ENCODE measurements around the gene BEGAIN. TPM values are rescaled to one million over a fixed set of nuclear protein-coding genes. Genes with fewer than 3 reads are reported as not detected.

Gene BEGAIN
- total RNA-seq, 4 donors from 2014 or later = 0.25 to 2.2 (median 1.6) TPM

- intact Hi-C loops (cut with DNase I; ENCODE audit: low total_unique reads) = no loop called here
- DNase-seq (ENCODE audit: low spot score in 2 of 2) = peak in 1 of 2 donors; percentile 84
- no peak for TF ChIP-seq POLR2A (IDR thresholded peaks at IDR 0.05)
- no peak for TF ChIP-seq CTCF (IDR thresholded peaks at IDR 0.05)
- no peak overlapping the region for H3K4me3 ChIP-seq (ENCODE audit: low read depth, poor library complexity, severe bottlenecking)
- WGBS, 2 donors = 75 to 81% methylated on average over 10 of the region's 10 CpGs
These were observed 5.3 kb upstream of the BEGAIN start for GRCh38 chr14:100592461-100592891.

- intact Hi-C loops (cut with DNase I; ENCODE audit: low total_unique reads) = no loop called here
- no peak for TF ChIP-seq POLR2A (IDR thresholded peaks at IDR 0.05)
- no peak for TF ChIP-seq CTCF (IDR thresholded peaks at IDR 0.05)
- 76 to 85% methylated on average over 16 of the region's 16 CpGs for WGBS, 2 donors
- DNase-seq (ENCODE audit: low spot score in 2 of 2) = peak in 1 of 2 donors; percentile 76
- no peak overlapping the region for H3K4me3 ChIP-seq (ENCODE audit: low read depth, poor library complexity, severe bottlenecking)
These were observed 4.5 kb upstream of the BEGAIN start for GRCh38 chr14:100591453-100592371.

DNA sequence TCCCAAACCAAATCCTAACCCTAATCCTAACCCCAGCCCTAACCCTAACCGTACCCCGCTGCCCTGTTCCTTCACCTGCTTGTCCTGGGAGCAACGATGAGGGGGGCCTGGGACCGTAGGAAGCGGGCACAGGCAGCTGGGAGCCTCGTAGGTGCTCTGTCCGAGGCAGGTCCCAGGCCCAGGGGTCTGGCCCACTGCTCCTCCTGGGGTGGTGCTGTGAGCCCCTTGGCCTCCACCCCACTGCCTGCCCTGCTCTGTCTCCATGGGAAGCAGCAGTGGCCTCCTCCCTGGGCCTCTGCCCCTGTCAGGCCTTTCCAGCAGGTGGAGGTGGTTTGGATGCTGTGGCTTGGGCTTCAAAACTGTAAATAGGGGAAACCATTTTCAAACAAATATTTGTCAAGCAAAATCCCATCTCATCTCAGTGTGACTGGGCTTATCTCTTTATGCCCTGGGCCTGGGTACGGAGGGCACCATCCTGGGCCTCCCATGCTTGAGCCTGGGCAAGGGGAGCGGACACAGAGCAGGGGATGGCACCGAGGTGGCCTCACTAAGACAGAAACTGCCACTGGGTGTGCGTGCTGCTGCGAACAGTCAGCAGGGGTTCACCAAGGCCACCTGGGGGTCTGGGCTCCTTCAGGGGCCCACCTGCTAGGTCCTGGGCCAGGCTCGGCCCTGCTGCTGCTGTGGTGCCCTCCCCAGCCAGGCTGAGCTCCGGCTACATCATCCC, 3.7 kb upstream of the BEGAIN start:
- H3K4me3 ChIP-seq (ENCODE audit: low read depth, poor library complexity, severe bottlenecking) = no peak overlapping the region
- DNase-seq (ENCODE audit: low spot score in 2 of 2) = peak in 1 of 2 donors; percentile 82
- no peak for TF ChIP-seq POLR2A (IDR thresholded peaks at IDR 0.05)
- WGBS, 2 donors = 94 to 95% methylated on average over 12 to 13 of the region's 14 CpGs
- intact Hi-C loops (cut with DNase I; ENCODE audit: low total_unique reads) = no loop called here

GRCh38 chr14:100589760-100590469, 2.7 kb upstream of the BEGAIN start:
- DNase-seq (ENCODE audit: low spot score in 2 of 2) = peak in 1 of 2 donors; percentile 45
- 88 to 93% methylated on average over 8 of the region's 8 CpGs for WGBS, 2 donors
- H3K4me3 ChIP-seq (ENCODE audit: low read depth, poor library complexity, severe bottlenecking) = no peak overlapping the region
- intact Hi-C loops (cut with DNase I; ENCODE audit: low total_unique reads) = no loop called here
- TF ChIP-seq CTCF (IDR thresholded peaks at IDR 0.05) (no peak), POLR2A (IDR thresholded peaks at IDR 0.05) (no peak)

DNA sequence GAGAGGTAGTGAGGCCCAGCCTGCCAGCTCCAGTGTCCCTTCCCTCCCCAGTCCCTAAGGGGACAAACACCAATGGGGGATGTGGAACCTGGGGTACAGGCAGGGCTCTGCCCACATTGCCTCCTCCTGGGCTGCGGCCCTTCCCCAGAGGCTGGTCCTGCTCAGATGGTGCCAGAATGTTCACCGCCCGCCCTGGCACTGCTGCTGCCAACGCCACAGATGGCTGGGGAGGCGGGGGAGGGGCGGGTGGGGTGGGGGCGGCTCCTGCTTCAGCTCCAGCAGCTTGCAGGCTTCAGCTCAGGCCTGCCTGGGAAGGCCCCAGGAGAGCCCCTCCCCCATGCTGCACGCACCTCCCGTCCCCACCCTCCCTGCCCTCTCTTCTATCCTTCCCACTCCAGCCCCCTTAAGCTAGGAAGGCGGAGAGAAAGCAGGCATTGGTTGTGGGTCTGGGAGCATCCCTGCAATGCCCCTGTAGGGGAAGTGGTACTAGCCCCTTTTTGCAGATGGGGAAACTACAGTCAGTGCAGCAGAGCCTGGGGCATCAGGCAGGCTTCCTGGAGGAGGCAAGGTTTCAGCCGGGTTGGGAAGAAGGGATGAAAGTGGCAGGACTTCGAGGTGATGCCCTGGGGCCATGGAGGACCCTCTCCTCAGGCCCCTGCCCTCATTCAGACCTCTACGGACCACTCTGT, 2.0 kb upstream of the BEGAIN start:
- no peak overlapping the region for H3K4me3 ChIP-seq (ENCODE audit: low read depth, poor library complexity, severe bottlenecking)
- DNase-seq (ENCODE audit: low spot score in 2 of 2) = peak in 1 of 2 donors; percentile 61
- WGBS, 2 donors = 59 to 78% methylated on average over 5 to 12 of the region's 13 CpGs
- intact Hi-C loops (cut with DNase I; ENCODE audit: low total_unique reads) = no loop called here
- TF ChIP-seq POLR2A (IDR thresholded peaks at IDR 0.05) = no peak
- no peak for TF ChIP-seq CTCF (IDR thresholded peaks at IDR 0.05)
